ENCODE results near the gene DNAH11.
"Not testable (repeated sequence)": the region's sequence is repeated elsewhere in the genome, so short reads cannot be mapped to it uniquely, and the experiment has no call there.

The DNAH11 gene

GRCh38 chr7:21690705-21691104, 147.9 kb downstream of the DNAH11 start:
- TF ChIP-seq TARDBP (IDR thresholded peaks at IDR 0.05) (no peak), ZNF384 (IDR thresholded peaks at IDR 0.05) (no peak), FOXM1 (IDR thresholded peaks at IDR 0.05; ENCODE audit: borderline replicate concordance) (no peak), SUZ12 (IDR thresholded peaks at IDR 0.05) (no peak), CTBP1 (IDR thresholded peaks at IDR 0.05; ENCODE audit: borderline replicate concordance) (no peak), FOXK2 (IDR thresholded peaks at IDR 0.05) (no peak)
- POLR2A ChIA-PET = no interaction called here
- CTCF ChIA-PET = no interaction called here
- DNase-seq (ENCODE audit: extremely low spot score) = no peak

GRCh38 chr7:21691146-21691545, 148.3 kb downstream of the DNAH11 start:
- CTCF ChIA-PET, POLR2A ChIA-PET: not testable (repeated sequence)

GRCh38 chr7:21700587-21700986, 157.7 kb downstream of the DNAH11 start:
- CTCF ChIA-PET; POLR2A ChIA-PET; DNase-seq (ENCODE audit: extremely low spot score): not testable (repeated sequence)

More at GRCh38 chr7:21691146-21691545, 148.3 kb downstream of the DNAH11 start:
- DNase-seq (ENCODE audit: extremely low spot score) = not testable (repeated sequence)

GRCh38 chr7:21702303-21702702, 159.5 kb downstream of the DNAH11 start:
- ChIA-PET CTCF (no interaction called here), POLR2A (no interaction called here)
- DNase-seq (ENCODE audit: extremely low spot score) = no peak
- no peak for TF ChIP-seq ZNF384 (IDR thresholded peaks at IDR 0.05)
- no peak for TF ChIP-seq ELF4 (IDR thresholded peaks at IDR 0.05)
- TF ChIP-seq HDGF (IDR thresholded peaks at IDR 0.05; ENCODE audit: borderline replicate concordance) = no peak

- TF ChIP-seq PKNOX1 (IDR thresholded peaks at IDR 0.05) (no peak), HDGF (IDR thresholded peaks at IDR 0.05; ENCODE audit: borderline replicate concordance) (no peak), ZNF384 (IDR thresholded peaks at IDR 0.05) (no peak), ELF4 (IDR thresholded peaks at IDR 0.05) (no peak), CTBP1 (IDR thresholded peaks at IDR 0.05; ENCODE audit: borderline replicate concordance) (no peak), BHLHE40 (IDR thresholded peaks at IDR 0.05; ENCODE audit: borderline replicate concordance) (no peak), SUZ12 (IDR thresholded peaks at IDR 0.05) (no peak), SP1 (IDR thresholded peaks at IDR 0.05) (no peak), FOXA1 (IDR thresholded peaks at IDR 0.05) (no peak), FOXM1 (IDR thresholded peaks at IDR 0.05; ENCODE audit: borderline replicate concordance) (no peak), ARNT (IDR thresholded peaks at IDR 0.05) (no peak), LEF1 (IDR thresholded peaks at IDR 0.05; ENCODE audit: borderline replicate concordance) (no peak)
- ChIA-PET CTCF (no interaction called here), POLR2A (no interaction called here)
- no peak for DNase-seq (ENCODE audit: extremely low spot score)
Measured at GRCh38 chr7:21704359-21704758, 161.5 kb downstream of the DNAH11 start.

GRCh38 chr7:21706131-21706530, 163.3 kb downstream of the DNAH11 start:
- TF ChIP-seq TARDBP (IDR thresholded peaks at IDR 0.05) = no peak
- DNase-seq (ENCODE audit: extremely low spot score) = no peak
- ChIA-PET POLR2A (no interaction called here), CTCF (no interaction called here)

GRCh38 chr7:21707566-21707965, 164.7 kb downstream of the DNAH11 start:
- POLR2A ChIA-PET = no interaction called here
- DNase-seq (ENCODE audit: extremely low spot score) = no peak

GRCh38 chr7:21708096-21708495, 165.3 kb downstream of the DNAH11 start:
- TF ChIP-seq CTBP1 (IDR thresholded peaks at IDR 0.05; ENCODE audit: borderline replicate concordance) = no peak
- no peak for TF ChIP-seq NFRKB (IDR thresholded peaks at IDR 0.05)
- no peak for TF ChIP-seq L3MBTL2 (conservative IDR thresholded peaks at IDR 0.05)
- TF ChIP-seq SP1 (IDR thresholded peaks at IDR 0.05) = no peak
- TF ChIP-seq FOXM1 (IDR thresholded peaks at IDR 0.05; ENCODE audit: borderline replicate concordance) = no peak
- TF ChIP-seq ZNF384 (IDR thresholded peaks at IDR 0.05) = no peak
- no peak for TF ChIP-seq SUZ12 (IDR thresholded peaks at IDR 0.05)
- TF ChIP-seq LEF1 (IDR thresholded peaks at IDR 0.05; ENCODE audit: borderline replicate concordance) = no peak
- TF ChIP-seq BHLHE40 (IDR thresholded peaks at IDR 0.05; ENCODE audit: borderline replicate concordance) = no peak
- no peak for TF ChIP-seq FOXK2 (IDR thresholded peaks at IDR 0.05)
- TF ChIP-seq FOXA1 (IDR thresholded peaks at IDR 0.05) = no peak
- TF ChIP-seq HDGF (IDR thresholded peaks at IDR 0.05; ENCODE audit: borderline replicate concordance) = no peak
- no peak for TF ChIP-seq ELF4 (IDR thresholded peaks at IDR 0.05)
- no peak for TF ChIP-seq ARNT (IDR thresholded peaks at IDR 0.05)
- no peak for TF ChIP-seq TARDBP (IDR thresholded peaks at IDR 0.05)
- TF ChIP-seq PKNOX1 (IDR thresholded peaks at IDR 0.05) = no peak
- ChIA-PET CTCF (no interaction called here), POLR2A (no interaction called here)
- DNase-seq (ENCODE audit: extremely low spot score) = no peak

More at GRCh38 chr7:21707566-21707965, 164.7 kb downstream of the DNAH11 start:
- TF ChIP-seq FOXK2 (IDR thresholded peaks at IDR 0.05) (no peak), SP1 (IDR thresholded peaks at IDR 0.05) (no peak), CTBP1 (IDR thresholded peaks at IDR 0.05; ENCODE audit: borderline replicate concordance) (no peak), TARDBP (IDR thresholded peaks at IDR 0.05) (no peak), LEF1 (IDR thresholded peaks at IDR 0.05; ENCODE audit: borderline replicate concordance) (no peak), L3MBTL2 (conservative IDR thresholded peaks at IDR 0.05) (no peak)
- CTCF ChIA-PET = no interaction called here
